Measurements from ENCODE around the gene FBL.
"Not testable (repeated sequence)": the region's sequence is repeated elsewhere in the genome, so short reads cannot be mapped to it uniquely, and the experiment has no call there.

The FBL gene

GRCh38 chr19:39824143-39825092 is 21.8 kb downstream of the FBL start:
- H3K36me3 ChIP-seq (ENCODE audit: control insufficient read depth in 2 of 2, insufficient read depth in 2 of 2, low read length in 2 of 2): peaks cover 6 to 16% of the 10 kb centered on the region in 2 donors
- H3K27ac ChIP-seq (ENCODE audit: low read length): peak overlapping the region; percentile 67

DNA sequence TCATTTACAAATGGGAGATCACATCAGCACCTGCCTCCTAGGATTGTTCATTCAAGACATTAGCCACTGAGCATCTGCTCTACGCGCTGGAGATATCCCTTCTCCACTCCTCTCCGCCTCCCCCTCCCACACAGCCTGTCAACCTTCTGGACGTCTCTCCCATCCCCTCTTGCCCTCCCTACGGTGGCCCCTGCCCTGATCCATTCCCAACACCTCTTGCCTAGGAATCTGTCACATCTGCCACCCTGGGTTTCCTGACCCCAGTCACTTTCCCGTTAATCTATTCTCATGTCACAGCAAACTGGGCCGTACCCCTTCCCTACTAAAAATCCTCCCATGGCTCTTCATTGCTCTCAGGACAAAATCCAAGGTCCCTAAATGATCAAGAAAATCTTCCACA is 22.5 kb downstream of the FBL start:
- Histone ChIP-seq H3K27ac (ENCODE audit: low read length) (peak overlapping the region; percentile 67), H3K4me1 (ENCODE audit: control insufficient read depth, insufficient read depth, low read length) (peaks cover 18% of the 10 kb centered on the region), H3K9ac (ENCODE audit: low read length in 2 of 2) (peak overlapping the region; percentile 77 to 94), H3K4me3 (ENCODE audit: low read length in 2 of 2) (peak overlapping the region; percentile 77 to 95), H3K27me3 (ENCODE audit: control insufficient read depth in 1 of 2, insufficient read depth in 2 of 2, low read length in 2 of 2) (no peaks in the 10 kb centered on the region), H3K36me3 (ENCODE audit: control insufficient read depth in 2 of 2, insufficient read depth in 2 of 2, low read length in 2 of 2) (peaks cover 4 to 14% of the 10 kb centered on the region in 2 donors), H3K9me3 (ENCODE audit: control insufficient read depth in 2 of 2, low read length in 2 of 2) (no peaks in the 10 kb centered on the region)

More at GRCh38 chr19:39824143-39825092, 21.8 kb downstream of the FBL start:
- no peaks in the 10 kb centered on the region for H3K9me3 ChIP-seq (ENCODE audit: control insufficient read depth in 2 of 2, low read length in 2 of 2)
- no peaks in the 10 kb centered on the region for H3K27me3 ChIP-seq (ENCODE audit: control insufficient read depth in 1 of 2, insufficient read depth in 2 of 2, low read length in 2 of 2)
- peak overlapping the region; percentile 77 to 95 for H3K4me3 ChIP-seq (ENCODE audit: low read length in 2 of 2)
- peak overlapping the region; percentile 77 to 94 for H3K9ac ChIP-seq (ENCODE audit: low read length in 2 of 2)
- H3K4me1 ChIP-seq (ENCODE audit: control insufficient read depth, insufficient read depth, low read length): peaks cover 18% of the 10 kb centered on the region

DNA sequence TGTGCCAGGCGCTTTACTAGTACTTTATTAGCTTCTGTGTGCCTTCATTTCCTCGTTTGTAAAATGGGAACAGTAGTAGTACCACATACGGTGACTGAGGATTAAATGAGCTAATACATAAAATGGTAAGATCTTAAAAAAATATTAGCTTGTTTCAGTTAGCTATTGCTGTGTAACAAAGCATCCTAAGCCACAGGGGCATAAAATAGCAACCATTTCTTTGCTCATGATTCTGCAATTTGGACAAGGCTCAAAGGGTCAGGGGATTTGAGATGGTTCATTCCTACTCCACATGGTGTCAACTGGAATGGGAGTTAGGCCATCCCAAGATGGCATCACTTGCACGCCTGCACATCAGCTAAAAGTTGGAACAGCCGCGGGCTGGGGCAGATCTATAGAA is 25.5 kb downstream of the FBL start:
- peaks cover 18% of the 10 kb centered on the region for H3K4me1 ChIP-seq (ENCODE audit: control insufficient read depth, insufficient read depth, low read length)
- H3K9me3 ChIP-seq (ENCODE audit: control insufficient read depth in 2 of 2, low read length in 2 of 2): no peaks in the 10 kb centered on the region
- no peak overlapping the region for H3K4me3 ChIP-seq (ENCODE audit: low read length in 2 of 2)
- H3K27me3 ChIP-seq (ENCODE audit: control insufficient read depth in 1 of 2, insufficient read depth in 2 of 2, low read length in 2 of 2): no peaks in the 10 kb centered on the region
- no peak overlapping the region for H3K9ac ChIP-seq (ENCODE audit: low read length in 2 of 2)
- no peak overlapping the region for H3K27ac ChIP-seq (ENCODE audit: low read length)
- peaks cover 2 to 3% of the 10 kb centered on the region in 2 donors for H3K36me3 ChIP-seq (ENCODE audit: control insufficient read depth in 2 of 2, insufficient read depth in 2 of 2, low read length in 2 of 2)

DNA sequence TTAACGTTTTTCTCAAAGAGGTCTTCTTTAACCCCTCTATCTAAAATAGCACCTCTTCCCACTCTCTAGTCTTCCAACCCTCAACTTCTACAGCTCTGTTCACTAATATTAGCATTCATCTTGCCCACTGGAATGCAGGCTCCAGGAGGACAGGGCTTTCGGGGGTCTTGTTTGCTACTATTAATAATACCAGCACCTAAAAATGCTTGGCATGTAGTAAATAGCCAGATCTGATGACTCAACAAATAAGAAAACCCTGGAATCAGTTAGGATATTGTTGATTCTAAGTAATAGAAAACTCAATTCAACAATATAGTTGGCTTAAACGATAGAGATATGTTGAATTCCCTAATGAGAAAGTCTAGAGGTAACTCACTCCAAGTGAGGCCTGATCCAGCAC is 26.4 kb downstream of the FBL start:
- Histone ChIP-seq H3K27me3 (ENCODE audit: control insufficient read depth in 1 of 2, insufficient read depth in 2 of 2, low read length in 2 of 2) (no peaks in the 10 kb centered on the region), H3K36me3 (ENCODE audit: control insufficient read depth in 2 of 2, insufficient read depth in 2 of 2, low read length in 2 of 2) (peaks cover 2 to 3% of the 10 kb centered on the region in 2 donors), H3K27ac (ENCODE audit: low read length) (no peak overlapping the region), H3K9me3 (ENCODE audit: control insufficient read depth in 2 of 2, low read length in 2 of 2) (no peaks in the 10 kb centered on the region), H3K4me3 (ENCODE audit: low read length in 2 of 2) (no peak overlapping the region), H3K9ac (ENCODE audit: low read length in 2 of 2) (no peak overlapping the region), H3K4me1 (ENCODE audit: control insufficient read depth, insufficient read depth, low read length) (peaks cover 14% of the 10 kb centered on the region)

- no peaks in the 10 kb centered on the region for H3K27me3 ChIP-seq (ENCODE audit: control insufficient read depth in 1 of 2, insufficient read depth in 2 of 2, low read length in 2 of 2)
- H3K27ac ChIP-seq (ENCODE audit: low read length): no peak overlapping the region
- no peak overlapping the region for H3K4me3 ChIP-seq (ENCODE audit: low read length in 2 of 2)
- peaks cover 2 to 3% of the 10 kb centered on the region in 2 donors for H3K36me3 ChIP-seq (ENCODE audit: control insufficient read depth in 2 of 2, insufficient read depth in 2 of 2, low read length in 2 of 2)
- H3K4me1 ChIP-seq (ENCODE audit: control insufficient read depth, insufficient read depth, low read length): peaks cover 9% of the 10 kb centered on the region
- H3K9me3 ChIP-seq (ENCODE audit: control insufficient read depth in 2 of 2, low read length in 2 of 2): no peaks in the 10 kb centered on the region
- no peak overlapping the region for H3K9ac ChIP-seq (ENCODE audit: low read length in 2 of 2)
These were observed 27.5 kb downstream of the FBL start for GRCh38 chr19:39818626-39819097.

- Histone ChIP-seq H3K9me3 (ENCODE audit: control insufficient read depth in 2 of 2, low read length in 2 of 2) (no peaks in the 10 kb centered on the region), H3K4me3 (ENCODE audit: low read length in 2 of 2) (no peak overlapping the region), H3K27me3 (ENCODE audit: control insufficient read depth in 1 of 2, insufficient read depth in 2 of 2, low read length in 2 of 2) (no peaks in the 10 kb centered on the region), H3K27ac (ENCODE audit: low read length) (no peak overlapping the region), H3K4me1 (ENCODE audit: control insufficient read depth, insufficient read depth, low read length) (peaks cover 5% of the 10 kb centered on the region), H3K9ac (ENCODE audit: low read length in 2 of 2) (no peak overlapping the region), H3K36me3 (ENCODE audit: control insufficient read depth in 2 of 2, insufficient read depth in 2 of 2, low read length in 2 of 2) (peaks cover 3% of the 10 kb centered on the region in 2 donors)
These were observed 28.2 kb downstream of the FBL start for GRCh38 chr19:39817888-39818561.

GRCh38 chr19:39816287-39817048 is 29.7 kb downstream of the FBL start:
- Histone ChIP-seq H3K9ac (ENCODE audit: low read length in 2 of 2) (no peak overlapping the region), H3K4me1 (ENCODE audit: control insufficient read depth, insufficient read depth, low read length) (no peaks in the 10 kb centered on the region), H3K27ac (ENCODE audit: low read length) (no peak overlapping the region), H3K36me3 (ENCODE audit: control insufficient read depth in 2 of 2, insufficient read depth in 2 of 2, low read length in 2 of 2) (peaks cover 3% of the 10 kb centered on the region in 2 donors), H3K27me3 (ENCODE audit: control insufficient read depth in 1 of 2, insufficient read depth in 2 of 2, low read length in 2 of 2) (no peaks in the 10 kb centered on the region), H3K9me3 (ENCODE audit: control insufficient read depth in 2 of 2, low read length in 2 of 2) (no peaks in the 10 kb centered on the region), H3K4me3 (ENCODE audit: low read length in 2 of 2) (no peak overlapping the region)

GRCh38 chr19:39814595-39814994 is 31.6 kb downstream of the FBL start:
- Histone ChIP-seq H3K27me3 (ENCODE audit: control insufficient read depth in 1 of 2, insufficient read depth in 2 of 2, low read length in 2 of 2) (no peaks in the 10 kb centered on the region), H3K27ac (ENCODE audit: low read length) (no peak overlapping the region), H3K4me1 (ENCODE audit: control insufficient read depth, insufficient read depth, low read length) (no peaks in the 10 kb centered on the region), H3K9me3 (ENCODE audit: control insufficient read depth in 2 of 2, low read length in 2 of 2) (no peaks in the 10 kb centered on the region), H3K9ac (ENCODE audit: low read length in 2 of 2) (no peak overlapping the region), H3K4me3 (ENCODE audit: low read length in 2 of 2) (no peak overlapping the region), H3K36me3 (ENCODE audit: control insufficient read depth in 2 of 2, insufficient read depth in 2 of 2, low read length in 2 of 2) (peaks cover 3% of the 10 kb centered on the region in 2 donors)

GRCh38 chr19:39814111-39814510 is 32.1 kb downstream of the FBL start:
- not testable (repeated sequence) for H3K27ac ChIP-seq (ENCODE audit: low read length); H3K36me3 ChIP-seq (ENCODE audit: control insufficient read depth in 2 of 2, insufficient read depth in 2 of 2, low read length in 2 of 2); H3K27me3 ChIP-seq (ENCODE audit: control insufficient read depth in 1 of 2, insufficient read depth in 2 of 2, low read length in 2 of 2); H3K9ac ChIP-seq (ENCODE audit: low read length in 2 of 2); H3K4me3 ChIP-seq (ENCODE audit: low read length in 2 of 2); H3K4me1 ChIP-seq (ENCODE audit: control insufficient read depth, insufficient read depth, low read length); H3K9me3 ChIP-seq (ENCODE audit: control insufficient read depth in 2 of 2, low read length in 2 of 2)

GRCh38 chr19:39813264-39813993 is 32.8 kb downstream of the FBL start:
- H3K4me1 ChIP-seq (ENCODE audit: control insufficient read depth, insufficient read depth, low read length): no peaks in the 10 kb centered on the region
- no peaks in the 10 kb centered on the region for H3K27me3 ChIP-seq (ENCODE audit: control insufficient read depth in 1 of 2, insufficient read depth in 2 of 2, low read length in 2 of 2)
- H3K36me3 ChIP-seq (ENCODE audit: control insufficient read depth in 2 of 2, insufficient read depth in 2 of 2, low read length in 2 of 2): peaks cover 3% of the 10 kb centered on the region in 2 donors
- no peaks in the 10 kb centered on the region for H3K9me3 ChIP-seq (ENCODE audit: control insufficient read depth in 2 of 2, low read length in 2 of 2)
- no peak overlapping the region for H3K27ac ChIP-seq (ENCODE audit: low read length)
- H3K4me3 ChIP-seq (ENCODE audit: low read length in 2 of 2): no peak overlapping the region
- H3K9ac ChIP-seq (ENCODE audit: low read length in 2 of 2): no peak overlapping the region

Measured in stomach smooth muscle (tissue), 2 donors.